ENCODE data around the gene RALGPS1.

RALGPS1 gene

DNA sequence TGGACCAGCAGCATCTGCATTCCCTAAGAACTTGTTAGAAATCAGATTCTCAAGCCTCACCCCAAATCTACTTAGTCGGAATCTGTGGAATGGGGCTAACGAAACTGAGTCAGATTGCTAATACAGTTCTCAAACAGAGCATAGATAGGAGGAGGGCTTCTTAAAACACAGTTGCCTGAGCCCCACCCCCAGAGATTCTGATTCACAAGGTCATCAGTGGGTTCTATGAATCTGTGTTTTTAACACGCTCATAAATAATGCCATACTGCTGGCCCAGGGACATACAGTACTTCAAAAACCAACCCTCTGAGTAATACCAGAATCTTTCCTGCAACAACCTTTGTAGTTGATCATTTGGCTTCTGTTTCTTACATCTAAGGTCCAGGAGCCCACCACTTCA lies 317.1 kb downstream of the RALGPS1 start:
- no peak overlapping the region for H3K4me3 ChIP-seq (replicated peaks; ENCODE audit: insufficient read depth, low read length)

DNA sequence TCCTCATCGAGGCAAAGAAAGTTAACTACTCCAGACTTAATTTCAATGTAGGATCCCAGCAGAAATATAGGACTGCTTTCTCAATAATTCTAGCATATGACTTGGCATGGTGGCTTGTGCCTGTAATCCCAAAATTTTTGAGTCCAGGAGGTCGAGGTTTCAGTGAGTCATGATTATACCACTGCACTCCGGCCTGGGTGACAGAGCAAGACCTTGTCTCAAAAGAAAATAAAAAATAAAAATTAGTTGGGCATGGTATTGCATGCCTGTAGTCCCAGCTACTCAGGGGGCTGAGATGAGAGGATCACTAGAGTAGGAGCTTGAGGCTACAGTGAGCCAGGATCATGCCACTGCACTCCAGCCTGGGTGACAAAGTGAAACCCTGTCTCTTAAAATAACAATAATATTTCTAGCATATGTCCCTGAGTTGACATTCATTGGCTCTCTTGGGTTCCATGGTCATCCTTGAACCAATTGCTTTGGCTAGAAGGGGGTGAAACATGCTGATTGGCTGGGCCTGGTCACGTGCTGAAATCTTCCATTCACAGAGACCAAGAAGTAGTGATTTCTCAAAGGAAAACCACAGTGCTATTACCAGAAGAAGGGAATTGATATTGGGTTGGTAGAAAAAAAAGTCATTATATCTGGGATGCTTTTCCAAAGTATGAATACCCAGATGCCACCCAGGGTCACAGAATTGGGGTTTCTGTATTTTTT lies 318.4 kb downstream of the RALGPS1 start:
- DNase-seq (ENCODE audit: low read depth in 1 of 2, low spot score in 1 of 2): no peak
- TF ChIP-seq GABPA (IDR thresholded peaks at IDR 0.05; ENCODE audit: low read depth) (no peak), REST (IDR thresholded peaks at IDR 0.05; ENCODE audit: insufficient replicate concordance, low read depth) (no peak), POLR2AphosphoS5 (IDR thresholded peaks at IDR 0.05; ENCODE audit: low read depth) (no peak), CTCF (IDR thresholded peaks at IDR 0.05; ENCODE audit: insufficient read depth, low read length) (no peak)
- Histone ChIP-seq H3K27me3 (ENCODE audit: insufficient read depth, poor library complexity, severe bottlenecking) (no peaks in the 10 kb centered on the region), H3K27ac (replicated peaks) (no peak overlapping the region), H3K4me3 (replicated peaks; ENCODE audit: insufficient read depth, low read length) (no peak overlapping the region)

More for the DNA sequence above, 317.1 kb downstream of the RALGPS1 start:
- no peak for DNase-seq (ENCODE audit: low read depth in 1 of 2, low spot score in 1 of 2)
- TF ChIP-seq REST (IDR thresholded peaks at IDR 0.05; ENCODE audit: insufficient replicate concordance, low read depth) (no peak), CTCF (IDR thresholded peaks at IDR 0.05; ENCODE audit: insufficient read depth, low read length) (no peak), GABPA (IDR thresholded peaks at IDR 0.05; ENCODE audit: low read depth) (no peak), POLR2AphosphoS5 (IDR thresholded peaks at IDR 0.05; ENCODE audit: low read depth) (no peak), SPI1 (IDR thresholded peaks at IDR 0.05; ENCODE audit: borderline replicate concordance, low read depth) (no peak)
- H3K27me3 ChIP-seq (ENCODE audit: insufficient read depth, poor library complexity, severe bottlenecking): no peaks in the 10 kb centered on the region
- H3K27ac ChIP-seq (replicated peaks): no peak overlapping the region

DNA sequence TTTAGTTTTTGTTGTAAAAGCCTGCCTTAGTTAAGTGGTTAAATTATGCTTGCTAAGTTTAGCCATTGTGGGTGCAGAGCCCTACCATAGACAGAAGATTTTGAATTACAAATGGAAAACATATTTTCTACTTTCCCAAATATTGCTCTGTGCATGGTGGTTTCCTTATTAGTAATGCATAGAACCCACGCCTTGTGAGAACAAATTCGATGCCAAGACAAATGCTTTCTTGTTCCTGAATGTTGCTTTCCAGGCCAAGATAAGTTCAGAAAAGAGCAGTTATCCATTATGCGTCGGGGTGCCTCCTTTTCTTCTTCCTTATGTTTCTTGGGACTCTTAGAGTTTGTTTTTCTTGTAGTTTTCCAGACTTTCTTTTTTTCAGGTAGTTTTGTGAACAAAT lies 319.0 kb downstream of the RALGPS1 start:
- no peak overlapping the region for H3K4me3 ChIP-seq (replicated peaks; ENCODE audit: insufficient read depth, low read length)
- no peak for DNase-seq (ENCODE audit: low read depth in 1 of 2, low spot score in 1 of 2)
- no peaks in the 10 kb centered on the region for H3K27me3 ChIP-seq (ENCODE audit: insufficient read depth, poor library complexity, severe bottlenecking)
- H3K27ac ChIP-seq (replicated peaks): no peak overlapping the region
- TF ChIP-seq GABPA (IDR thresholded peaks at IDR 0.05; ENCODE audit: low read depth): no peak

GRCh38 chr9:127233989-127234388 lies 319.4 kb downstream of the RALGPS1 start:
- no peak overlapping the region for H3K4me3 ChIP-seq (replicated peaks; ENCODE audit: insufficient read depth, low read length)
- H3K27ac ChIP-seq (replicated peaks): no peak overlapping the region
- no peaks in the 10 kb centered on the region for H3K27me3 ChIP-seq (ENCODE audit: insufficient read depth, poor library complexity, severe bottlenecking)
- TF ChIP-seq POLR2AphosphoS5 (IDR thresholded peaks at IDR 0.05; ENCODE audit: low read depth) (no peak), SPI1 (IDR thresholded peaks at IDR 0.05; ENCODE audit: borderline replicate concordance, low read depth) (no peak), REST (IDR thresholded peaks at IDR 0.05; ENCODE audit: insufficient replicate concordance, low read depth) (no peak), CTCF (IDR thresholded peaks at IDR 0.05; ENCODE audit: insufficient read depth, low read length) (no peak), GABPA (IDR thresholded peaks at IDR 0.05; ENCODE audit: low read depth) (no peak)
- DNase-seq (ENCODE audit: low read depth in 1 of 2, low spot score in 1 of 2): no peak
